Adrenal gland (tissue), 12 donors: ENCODE results near the gene LSAMP. TPM values are rescaled to one million over a fixed set of nuclear protein-coding genes. Genes with fewer than 3 reads are reported as not detected.

Experiments
- DNase-seq, 7 donors: peaks; one replicate each; pipeline ENCODE4 v3.0.0-alpha.2; 2019 to 2020
- H3K27ac ChIP-seq, 5 donors: fragments of 200-600 bp; sonication (generic) in 4 of 5; 1 replicate in 3 of 5; 2 replicates in 2 of 5; pipeline versions ENCODE4 v1.5.1 to v1.8.0; 2016 to 2020; ENCODE audit warnings: mild to moderate bottlenecking in 1 of 5
- H3K27me3 ChIP-seq: fragments of 200-600 bp; 2 replicates; pipeline ENCODE4 v1.8.0; 2021
- H3K36me3 ChIP-seq, 2 donors: fragments of 200-600 bp; replicated peaks in 1 of 2; 1 replicate in 1 of 2; 2 replicates in 1 of 2; pipeline versions ENCODE4 v1.5.1 to v1.8.0; 2018 to 2022
- H3K4me1 ChIP-seq, 2 donors: fragments of 200-600 bp; replicated peaks in 1 of 2; 1 replicate in 1 of 2; 2 replicates in 1 of 2; pipeline versions ENCODE4 v1.5.1 to v1.8.0; 2018 to 2021
- H3K4me3 ChIP-seq, 4 donors: fragments of 200-600 bp; sonication (generic) in 3 of 4; one replicate each; pipeline ENCODE4 v1.5.1; 2016 to 2018
- H3K9me3 ChIP-seq, 3 donors: fragments of 200-600 bp; sonication (generic) in 1 of 3; replicated peaks in 1 of 3; 1 replicate in 2 of 3; 2 replicates in 1 of 3; pipeline versions ENCODE4 v1.5.1 to v1.8.0; 2016 to 2021
- CTCF ChIP-seq, 6 experiments: fragments of 450-650 bp in 4 of 6; fragments of 200-600 bp in 2 of 6; sonication (generic) in 1 of 6; IDR thresholded peaks; 1 replicate in 5 of 6; 2 replicates in 1 of 6; pipeline versions ENCODE4 v1.5.1 to v1.8.0; 2016 to 2021; ENCODE audit warnings: antibody characterized with exemption in 6 of 6, mild to moderate bottlenecking in 2 of 6, moderate library complexity in 1 of 6
- POLR2A ChIP-seq, 2 donors: fragments of 450-650 bp; IDR thresholded peaks; one replicate each; pipeline ENCODE4 v1.6.1; 2017; ENCODE audit warnings: antibody characterized with exemption in 2 of 2, mild to moderate bottlenecking in 2 of 2, moderate library complexity in 1 of 2
- WGBS, 4 donors: extraction: QIAGEN DNeasy Blood & Tissue Kit in 2 of 4; methylation state at CpG; one replicate each; pipeline versions ENCODE4 v1.1.5 to v1.1.7; 2013 to 2017; 5-methylcytosine and 5-hydroxymethylcytosine counted together
- intact Hi-C, 2 donors: fragments of 100-400 bp; cut with DNase I; formaldehyde crosslinking; loops; one replicate each; pipeline versions ENCODE4 v1.14.1 to v1.15.0; 2022 to 2023
- polyA plus RNA-seq, 3 donors: library from polyadenylated mRNA; stranded (reverse); fragments of 200-250 nt in 2 of 3; fragments of 350-450 nt in 1 of 3; fragmentation: Illumina TruSeq in 1 of 3; extraction: RNeasy Lipid Tissue Mini Kit (QIAGEN cat#74804) in 1 of 3; gene quantifications; one replicate each; pipeline ENCODE4 v1.2.3, GENCODE V29; 2013 to 2014
- total RNA-seq, 9 donors: library from RNA; depleted of rRNA in 4 of 9; stranded (reverse); fragments of >200 nt in 4 of 9; fragments of 120-200 nt in 1 of 9; fragmentation: NEBNext Ultra II Directional in 1 of 9; extraction: Animal tissue kit (Norgen Biotek cat#: 25700) in 1 of 9; gene quantifications; one replicate each; pipeline versions ENCODE4 v1.1.0 to v1.2.4, GENCODE V29; 2013 to 2023
- donor health status: healthy with polysubstance abuse.
- donor health status: Bipolar disorder and iron deficiency.
- donor health status: DM: yes; HTN: yes; CAD: no.
- donor health status: DM: no; HTN: no; CAD: no.
- donor health status: DM: no; HTN: no; CAD: no.
- donor health status: DM: yes; HTN: yes; CAD: no.

The LSAMP gene
- total and polyA plus RNA-seq, 12 donors, result 5.8 to 53.5 (median 24.3) TPM

GRCh38 chr3:116433552-116433951, 11.7 kb downstream of the LSAMP start:
- peaks cover 0 to 4% (median 0%) of the 10 kb centered on the region in 3 donors for H3K9me3 ChIP-seq

DNA sequence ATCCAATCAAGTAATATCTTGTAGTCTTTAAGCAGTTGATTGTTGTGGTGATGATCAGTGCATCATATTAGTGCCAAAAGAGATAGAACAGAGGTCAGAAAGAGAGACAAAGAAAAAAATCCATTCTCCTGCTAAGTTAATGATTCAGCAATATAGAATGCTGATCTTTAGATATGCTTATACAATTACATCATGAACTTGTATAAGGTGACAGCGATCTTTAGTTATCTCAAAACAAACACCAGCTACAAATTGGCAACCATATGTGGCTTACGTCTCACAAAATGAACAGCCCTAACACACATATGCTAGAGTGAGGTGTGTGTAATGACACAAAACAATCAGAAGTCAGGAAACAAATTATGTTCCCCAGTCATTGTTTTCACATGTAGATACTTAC, 12.5 kb downstream of the LSAMP start:
- Histone ChIP-seq H3K27me3 (no peaks in the 10 kb centered on the region), H3K36me3 (no peaks in the 10 kb centered on the region), H3K9me3 (peaks cover 0 to 4% (median 0%) of the 10 kb centered on the region in 3 donors), H3K27ac (no peak overlapping the region), H3K4me3 (no peak overlapping the region), H3K4me1 (no peaks in the 10 kb centered on the region)
- intact Hi-C loops, result no loop called here
- no peak for DNase-seq
- 76 to 96% (median 89%) methylated on average over 2 of the region's 2 CpGs for WGBS, 4 donors
- TF ChIP-seq CTCF (IDR thresholded peaks at IDR 0.05), result no peak
- no peak for TF ChIP-seq POLR2A (IDR thresholded peaks at IDR 0.05)

More at GRCh38 chr3:116433552-116433951, 11.7 kb downstream of the LSAMP start:
- Histone ChIP-seq H3K4me1 (no peaks in the 10 kb centered on the region), H3K27me3 (no peaks in the 10 kb centered on the region), H3K4me3 (no peak overlapping the region), H3K36me3 (no peaks in the 10 kb centered on the region), H3K27ac (no peak overlapping the region)
- DNase-seq, result no peak
- no peak for TF ChIP-seq POLR2A (IDR thresholded peaks at IDR 0.05)
- TF ChIP-seq CTCF (IDR thresholded peaks at IDR 0.05), result no peak
- intact Hi-C loops, result no loop called here
- WGBS, 4 donors, result 90 to 100% (median 94%) methylated on average over 1 of the region's 1 CpG

GRCh38 chr3:116429479-116430269, 15.6 kb downstream of the LSAMP start:
- H3K36me3 ChIP-seq, result no peaks in the 10 kb centered on the region
- no peaks in the 10 kb centered on the region for H3K4me1 ChIP-seq
- peaks cover 0 to 4% (median 0%) of the 10 kb centered on the region in 3 donors for H3K9me3 ChIP-seq
- no peak overlapping the region for H3K4me3 ChIP-seq
- intact Hi-C loops, result no loop called here
- TF ChIP-seq POLR2A (IDR thresholded peaks at IDR 0.05), result no peak
- no peak for TF ChIP-seq CTCF (IDR thresholded peaks at IDR 0.05)
- H3K27me3 ChIP-seq, result no peaks in the 10 kb centered on the region
- no peak overlapping the region for H3K27ac ChIP-seq
- WGBS, 4 donors, result 71 to 84% (median 78%) methylated on average over 6 of the region's 6 CpGs
- no peak for DNase-seq

DNA sequence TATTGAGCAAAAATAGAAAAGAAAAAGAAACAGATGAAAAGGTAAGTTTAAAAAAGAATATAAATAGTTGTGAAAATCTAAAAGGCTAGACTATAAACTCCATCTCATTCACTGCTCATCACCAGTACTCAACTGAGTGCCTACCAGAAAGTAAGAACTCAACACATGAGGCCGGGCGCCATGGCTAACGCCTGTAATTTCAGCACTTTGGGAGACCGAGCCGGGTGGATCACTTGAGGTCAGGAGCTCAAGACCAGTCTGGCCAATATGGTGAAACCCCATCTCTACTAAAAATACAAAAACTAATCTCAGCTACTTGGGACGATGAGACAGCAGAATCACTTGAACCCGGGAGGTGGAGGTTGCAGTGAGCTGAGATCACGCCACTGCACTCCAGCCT, 19.3 kb downstream of the LSAMP start:
- Histone ChIP-seq H3K4me3 (no peak overlapping the region), H3K27ac (no peak overlapping the region), H3K36me3 (no peaks in the 10 kb centered on the region), H3K27me3 (no peaks in the 10 kb centered on the region), H3K4me1 (no peaks in the 10 kb centered on the region), H3K9me3 (peaks cover 0 to under 1% (median 0%) of the 10 kb centered on the region in 3 donors)
- WGBS, 4 donors, result 95 to 96% (median 95%) methylated on average over 8 of the region's 8 CpGs
- DNase-seq, result no peak
- intact Hi-C loops, result no loop called here
- TF ChIP-seq POLR2A (IDR thresholded peaks at IDR 0.05) (no peak), CTCF (IDR thresholded peaks at IDR 0.05) (no peak)
